Stimulated activated CD4-positive, alpha-beta T cell treated with anti-CD3 and anti-CD28 coated beads, Interleukin-1b, Interleukin-23, amount 100 ng/mL, for 1 hour (primary cell): ENCODE results near the gene ZNF394.

Source experiments
- DNase-seq, 2 donors: peaks; one replicate each; pipeline ENCODE4 v3.0.0-alpha.2; 2020; ENCODE audit warnings: low read depth in 2 of 2

ZNF394 gene

GRCh38 chr7:99449326-99449725 is 50.8 kb downstream of the ZNF394 start:
- no peak for DNase-seq

DNA sequence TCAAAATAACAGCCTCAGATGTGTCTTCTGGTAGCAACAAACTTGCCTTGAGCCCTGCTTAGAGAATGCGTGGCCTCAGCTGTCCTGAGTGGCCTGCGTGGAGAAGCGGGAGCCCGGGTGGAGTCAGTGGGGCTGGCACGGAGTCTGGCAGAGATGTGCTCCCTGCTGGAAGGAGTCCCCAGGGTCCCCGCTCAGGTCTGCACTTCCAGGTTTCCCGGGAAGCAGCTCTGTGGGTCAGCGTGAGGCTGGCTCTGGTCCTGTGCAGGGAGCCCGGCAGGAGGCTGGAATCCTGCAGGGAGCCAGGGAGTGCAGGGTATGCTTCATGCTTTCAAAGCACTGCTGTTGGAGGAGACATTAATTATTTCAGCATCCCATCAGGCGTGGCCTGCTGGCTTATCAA is 51.2 kb downstream of the ZNF394 start:
- DNase-seq = no peak

DNA sequence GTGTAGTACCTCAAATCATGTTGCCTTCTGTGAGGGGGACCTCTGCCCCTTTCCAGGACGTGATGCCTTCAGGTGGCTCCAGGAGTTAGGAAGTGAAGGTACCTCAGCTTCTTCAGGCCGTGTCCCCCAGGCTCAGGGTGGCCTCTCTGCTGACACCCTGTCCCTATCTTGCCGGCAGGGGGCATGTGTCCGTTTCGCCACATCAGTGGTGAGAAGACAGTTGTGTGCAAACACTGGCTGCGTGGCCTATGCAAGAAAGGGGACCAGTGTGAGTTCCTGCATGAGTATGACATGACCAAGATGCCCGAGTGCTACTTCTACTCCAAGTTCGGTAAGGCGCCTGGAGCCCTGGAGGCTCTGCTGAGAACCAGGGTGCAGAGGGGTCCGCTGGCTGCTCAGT is 52.1 kb downstream of the ZNF394 start:
- DNase-seq = no peak

GRCh38 chr7:99446096-99446495 is 54.0 kb downstream of the ZNF394 start:
- no peak for DNase-seq
